ENCODE data around the gene TTC28. TPM values are rescaled to one million over a fixed set of nuclear protein-coding genes. Genes with fewer than 3 reads are reported as not detected.

The TTC28 gene
- total RNA-seq, 1 donor from 2014 or later: 7.9 TPM

DNA sequence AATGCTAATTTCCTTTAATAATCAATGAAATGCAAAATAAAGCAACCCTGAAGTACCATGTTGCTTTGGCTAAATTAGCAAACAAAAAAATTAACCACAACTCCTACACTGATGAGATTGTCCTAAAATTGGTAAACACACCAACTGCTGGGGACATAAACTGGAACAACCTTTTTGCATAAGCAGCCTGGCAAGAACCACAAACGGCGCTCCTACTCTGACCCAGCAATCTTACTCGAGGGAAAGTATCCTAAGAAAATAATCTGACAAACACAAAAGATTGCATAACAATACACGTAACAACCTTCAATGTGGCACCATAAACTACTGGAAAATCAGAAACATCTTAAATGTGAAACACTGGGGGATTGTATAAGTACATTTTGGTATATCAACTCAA is 570.8 kb downstream of the TTC28 start:
- no peaks in the 10 kb centered on the region for H3K4me1 Mint-ChIP-seq

DNA sequence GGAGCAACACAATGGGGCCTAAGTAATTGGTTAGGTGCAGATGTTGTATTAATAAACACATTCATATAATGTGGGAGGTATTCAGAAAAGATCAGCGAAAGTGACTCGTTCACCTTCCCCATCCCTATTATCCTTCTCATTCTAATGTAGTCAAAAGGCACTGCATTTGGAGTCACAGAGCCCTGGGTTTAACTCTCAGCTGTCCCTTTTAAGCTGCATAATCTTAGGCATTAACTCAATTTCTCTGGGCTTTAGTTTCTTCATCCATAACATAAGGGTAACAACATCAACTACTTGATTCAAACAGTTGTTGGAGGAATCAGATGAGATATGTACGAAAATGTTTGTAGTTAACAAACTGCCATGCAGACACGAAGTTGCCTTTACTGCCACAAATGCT is 573.0 kb downstream of the TTC28 start:
- Mint-ChIP-seq H3K4me3 (no peak overlapping the region), H3K9me3 (no peaks in the 10 kb centered on the region), H3K36me3 (ENCODE audit: low read depth) (no peaks in the 10 kb centered on the region), H3K27me3 (no peaks in the 10 kb centered on the region), H3K4me1 (no peaks in the 10 kb centered on the region), H3K27ac (no peak overlapping the region)
- TF ChIP-seq, protein P1, sequence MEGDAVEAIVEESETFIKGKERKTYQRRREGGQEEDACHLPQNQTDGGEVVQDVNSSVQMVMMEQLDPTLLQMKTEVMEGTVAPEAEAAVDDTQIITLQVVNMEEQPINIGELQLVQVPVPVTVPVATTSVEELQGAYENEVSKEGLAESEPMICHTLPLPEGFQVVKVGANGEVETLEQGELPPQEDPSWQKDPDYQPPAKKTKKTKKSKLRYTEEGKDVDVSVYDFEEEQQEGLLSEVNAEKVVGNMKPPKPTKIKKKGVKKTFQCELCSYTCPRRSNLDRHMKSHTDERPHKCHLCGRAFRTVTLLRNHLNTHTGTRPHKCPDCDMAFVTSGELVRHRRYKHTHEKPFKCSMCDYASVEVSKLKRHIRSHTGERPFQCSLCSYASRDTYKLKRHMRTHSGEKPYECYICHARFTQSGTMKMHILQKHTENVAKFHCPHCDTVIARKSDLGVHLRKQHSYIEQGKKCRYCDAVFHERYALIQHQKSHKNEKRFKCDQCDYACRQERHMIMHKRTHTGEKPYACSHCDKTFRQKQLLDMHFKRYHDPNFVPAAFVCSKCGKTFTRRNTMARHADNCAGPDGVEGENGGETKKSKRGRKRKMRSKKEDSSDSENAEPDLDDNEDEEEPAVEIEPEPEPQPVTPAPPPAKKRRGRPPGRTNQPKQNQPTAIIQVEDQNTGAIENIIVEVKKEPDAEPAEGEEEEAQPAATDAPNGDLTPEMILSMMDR (IDR thresholded peaks at IDR 0.05): no peak
- DNase-seq (no peak), ATAC-seq (ENCODE audit: low read depth) (no peak)
- CTCF ChIA-PET: no interaction called here
- POLR2A ChIA-PET: interaction anchor here (0.6 kb wide), 1 partner anchor 306 kb away, joined by 3 read pairs; no protein-coding TSS in a partner anchor
- intact Hi-C loops (cut with micrococcal nuclease): no loop called here

More for the DNA sequence above, 570.8 kb downstream of the TTC28 start:
- no peak overlapping the region for H3K27ac Mint-ChIP-seq
- TF ChIP-seq, protein P1 (IDR thresholded peaks at IDR 0.05): no peak
- POLR2A ChIA-PET: no interaction called here
- DNase-seq (no peak), ATAC-seq (ENCODE audit: low read depth) (no peak)
- intact Hi-C loops (cut with micrococcal nuclease): no loop called here
- H3K36me3 Mint-ChIP-seq (ENCODE audit: low read depth): no peaks in the 10 kb centered on the region
- CTCF ChIA-PET: no interaction called here
- no peak overlapping the region for H3K4me3 Mint-ChIP-seq
- no peaks in the 10 kb centered on the region for H3K9me3 Mint-ChIP-seq
- H3K27me3 Mint-ChIP-seq: no peaks in the 10 kb centered on the region

DNA sequence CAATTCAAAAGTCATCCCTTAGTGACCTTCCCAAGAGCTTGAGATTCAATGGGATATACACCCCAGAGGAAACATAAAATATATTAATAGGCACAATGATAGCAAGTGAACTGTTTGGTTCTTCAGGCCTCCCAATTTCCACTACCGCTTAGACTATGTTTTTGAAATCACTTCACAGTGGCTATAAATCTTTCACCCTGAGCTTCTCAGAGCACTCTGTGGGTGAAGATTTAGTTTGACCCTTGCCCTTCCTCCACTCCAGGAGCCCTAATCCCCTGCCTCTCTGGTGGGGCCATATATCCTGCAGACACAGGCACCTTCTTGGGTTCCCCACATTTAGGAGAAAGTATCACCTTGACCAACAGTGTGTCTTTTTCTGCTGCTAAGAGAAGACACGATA is 573.7 kb downstream of the TTC28 start:
- CTCF ChIA-PET: no interaction called here
- no peak for DNase-seq
- H3K9me3 Mint-ChIP-seq: no peaks in the 10 kb centered on the region
- no peak overlapping the region for H3K4me3 Mint-ChIP-seq
- TF ChIP-seq, protein P1 (IDR thresholded peaks at IDR 0.05): no peak
- no peaks in the 10 kb centered on the region for H3K27me3 Mint-ChIP-seq
- no peaks in the 10 kb centered on the region for H3K4me1 Mint-ChIP-seq
- POLR2A ChIA-PET: no interaction called here
- no peak overlapping the region for H3K27ac Mint-ChIP-seq
- intact Hi-C loops (cut with micrococcal nuclease): no loop called here
- H3K36me3 Mint-ChIP-seq (ENCODE audit: low read depth): no peaks in the 10 kb centered on the region
- no peak for ATAC-seq (ENCODE audit: low read depth)

DNA sequence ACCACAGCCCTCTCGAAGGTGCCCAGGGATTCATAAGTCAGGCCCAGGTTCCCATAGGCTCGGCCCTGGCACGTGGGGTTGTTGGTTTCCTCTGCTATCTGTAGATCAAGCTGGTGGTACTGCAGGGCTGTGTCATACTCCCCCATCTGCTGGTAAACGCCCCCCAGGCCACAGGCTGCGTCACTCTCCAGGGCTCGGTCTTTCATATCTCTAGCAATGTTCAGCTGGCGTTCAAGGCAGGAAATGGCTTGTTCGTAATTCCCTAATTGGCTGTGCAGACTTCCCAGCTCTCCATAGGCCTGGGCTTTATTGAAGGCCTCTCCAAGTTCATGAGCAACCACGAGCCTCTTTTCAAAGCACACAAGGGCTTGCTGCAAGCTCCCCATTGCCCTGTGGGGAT is 574.2 kb downstream of the TTC28 start:
- Mint-ChIP-seq H3K4me1 (no peaks in the 10 kb centered on the region), H3K36me3 (ENCODE audit: low read depth) (no peaks in the 10 kb centered on the region), H3K4me3 (no peak overlapping the region), H3K27me3 (no peaks in the 10 kb centered on the region), H3K9me3 (no peaks in the 10 kb centered on the region), H3K27ac (no peak overlapping the region)
- POLR2A ChIA-PET: no interaction called here
- DNase-seq (no peak), ATAC-seq (ENCODE audit: low read depth) (no peak)
- intact Hi-C loops (cut with micrococcal nuclease): no loop called here
- CTCF ChIA-PET: no interaction called here
- TF ChIP-seq, protein P1 (IDR thresholded peaks at IDR 0.05): no peak

DNA sequence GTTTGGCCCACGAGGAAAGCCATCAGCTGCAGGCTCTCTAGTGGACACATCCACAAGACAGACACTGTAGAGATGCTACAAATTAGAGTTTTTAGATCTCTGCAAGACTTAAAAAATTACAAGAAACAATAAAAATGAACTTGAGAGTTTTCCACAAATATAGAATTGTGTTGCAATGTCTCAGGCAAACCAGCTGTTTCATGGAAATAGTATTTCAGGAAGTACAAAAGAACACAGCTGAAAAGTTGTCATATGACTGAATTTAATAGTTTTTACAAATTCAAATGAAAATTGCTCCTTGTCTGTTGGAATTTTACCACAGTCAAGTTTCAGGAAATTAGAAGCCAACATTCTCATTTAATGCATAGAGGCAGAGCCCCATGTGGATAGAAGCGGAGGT is 576.0 kb downstream of the TTC28 start:
- no peak overlapping the region for H3K27ac Mint-ChIP-seq
- ChIA-PET CTCF (no interaction called here), POLR2A (no interaction called here)
- H3K36me3 Mint-ChIP-seq (ENCODE audit: low read depth): peaks cover 2% of the 10 kb centered on the region
- intact Hi-C loops (cut with micrococcal nuclease): no loop called here
- DNase-seq: no peak
- no peaks in the 10 kb centered on the region for H3K9me3 Mint-ChIP-seq
- no peak overlapping the region for H3K4me3 Mint-ChIP-seq
- TF ChIP-seq, protein P1 (IDR thresholded peaks at IDR 0.05): no peak
- ATAC-seq (ENCODE audit: low read depth): no peak
- no peaks in the 10 kb centered on the region for H3K27me3 Mint-ChIP-seq
- no peaks in the 10 kb centered on the region for H3K4me1 Mint-ChIP-seq
